ENCODE data around the gene ABCD1. TPM values are rescaled to one million over a fixed set of nuclear protein-coding genes. Genes with fewer than 3 reads are reported as not detected.
"Not testable (repeated sequence)": the region's sequence is repeated elsewhere in the genome, so short reads cannot be mapped to it uniquely, and the experiment has no call there.

Gene ABCD1
- total RNA-seq, result 10 to 100 TPM in 1 of 2 donors, 1 to 10 TPM in 1; 7.4 to 12.2 TPM

DNA sequence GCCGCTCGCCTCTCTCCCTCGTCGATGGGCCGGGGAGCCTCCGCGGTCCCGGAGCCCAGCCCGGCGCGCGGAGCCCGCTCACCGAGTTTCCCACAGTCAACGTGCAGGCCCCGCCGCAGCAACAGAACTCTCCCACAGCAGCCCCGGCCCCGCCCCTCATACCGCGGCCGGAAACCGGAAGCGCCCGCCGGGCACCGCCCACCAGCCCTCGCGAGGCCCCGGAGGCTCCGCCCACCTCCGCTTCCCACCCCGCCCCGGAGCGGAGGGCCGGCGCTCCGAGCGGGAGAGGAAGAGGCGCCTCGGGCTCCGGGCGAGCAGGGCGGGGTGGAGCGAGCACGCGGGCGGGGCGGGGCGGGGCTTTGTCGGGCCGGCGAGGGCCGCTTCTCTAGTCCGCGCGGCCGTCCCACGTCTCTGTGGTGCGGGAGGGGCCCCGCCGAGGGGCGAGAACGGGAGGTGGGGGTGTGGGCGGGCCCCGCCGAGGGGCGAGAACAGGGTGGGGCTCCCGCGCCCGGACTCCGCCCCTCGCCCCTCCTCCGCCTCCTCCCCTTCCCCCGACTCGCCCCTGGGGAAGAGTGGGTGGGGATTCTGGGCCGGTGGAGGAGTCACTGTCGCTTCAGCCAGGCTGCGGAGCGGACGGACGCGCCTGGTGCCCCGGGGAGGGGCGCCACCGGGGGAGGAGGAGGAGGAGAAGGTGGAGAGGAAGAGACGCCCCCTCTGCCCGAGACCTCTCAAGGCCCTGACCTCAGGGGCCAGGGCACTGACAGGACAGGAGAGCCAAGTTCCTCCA, at the start of gene ABCD1, which contains the start of gene BCAP31:
Gene ABCD1, plus strand, starts transcription at position 605 of the 787 bp plus-strand sequence. CDS start 411 bp downstream, outside the sequence.
Gene BCAP31, minus strand, starts transcription at position 136 of the 787 bp plus-strand sequence. CDS start 1,143 bp downstream, outside the sequence.
- peak; percentile 91 for DNase-seq (ENCODE audit: low spot score)
- Mint-ChIP-seq H3K27ac (peak within 1 kb of the TSS; percentile 51 to 67), H3K4me3 (peak within 1 kb of the TSS; percentile 84), H3K36me3 (no peaks in the 10 kb centered on the region), H3K27me3 (no peaks in the 10 kb centered on the region), H3K9me3 (no peaks in the 10 kb centered on the region), H3K4me1 (ENCODE audit: low read depth in 2 of 2) (peaks cover 10 to 20% of the 10 kb centered on the region in 2 donors)
- ATAC-seq, result peak; percentile 87 to 92

DNA sequence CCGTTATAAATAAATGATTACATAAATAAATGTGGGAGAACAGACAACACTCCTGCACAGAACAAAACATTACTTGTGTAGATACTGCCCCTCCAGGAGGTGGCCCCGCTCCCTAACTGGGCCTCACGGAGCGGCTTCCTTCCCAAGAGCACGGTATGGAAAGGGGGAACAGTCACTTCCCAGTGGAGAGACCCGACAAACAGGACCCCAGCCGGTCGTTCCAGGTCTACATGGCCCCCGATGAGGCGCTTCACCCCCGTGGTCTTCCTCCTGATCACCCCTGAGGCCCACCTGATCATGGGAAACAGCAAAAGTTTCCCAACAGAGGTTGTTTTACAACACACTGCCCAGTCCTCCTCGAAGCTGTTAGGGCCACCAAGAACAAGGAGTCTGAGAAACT, 43.5 kb upstream of the ABCD1 start:
- DNase-seq (ENCODE audit: low spot score) (peak; percentile 53), ATAC-seq (no peak)
- no peaks in the 10 kb centered on the region for H3K9me3 Mint-ChIP-seq
- no peak overlapping the region for H3K4me3 Mint-ChIP-seq
- H3K36me3 Mint-ChIP-seq, result no peaks in the 10 kb centered on the region
- H3K27ac Mint-ChIP-seq, result no peak overlapping the region
- peaks cover 0 to 9% of the 10 kb centered on the region in 2 donors for H3K27me3 Mint-ChIP-seq
- H3K4me1 Mint-ChIP-seq (ENCODE audit: low read depth in 2 of 2), result no peaks in the 10 kb centered on the region

DNA sequence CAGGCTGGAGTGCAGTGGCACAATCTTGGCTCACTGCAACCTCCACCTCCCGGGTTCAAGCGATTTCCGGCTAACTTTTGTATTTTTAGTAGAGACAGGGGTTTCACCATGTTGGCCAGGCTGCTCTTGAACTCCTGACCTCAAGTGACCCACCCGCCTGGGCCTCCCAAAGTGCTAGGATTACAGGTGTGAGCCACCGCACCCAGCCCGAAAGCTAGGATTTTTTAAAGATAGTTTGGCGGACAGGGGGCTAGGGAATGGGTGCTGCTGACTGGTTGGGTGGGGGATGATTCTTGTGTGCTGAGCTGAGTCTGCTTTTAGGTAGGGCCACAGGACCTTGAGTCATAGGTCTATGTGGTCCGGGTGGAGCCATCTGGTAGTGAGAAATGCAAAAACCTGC, 41.2 kb upstream of the ABCD1 start:
- peak; percentile 20 for DNase-seq (ENCODE audit: low spot score)
- H3K4me1 Mint-ChIP-seq (ENCODE audit: low read depth in 2 of 2); H3K9me3 Mint-ChIP-seq; H3K4me3 Mint-ChIP-seq; H3K27me3 Mint-ChIP-seq; ATAC-seq; H3K36me3 Mint-ChIP-seq; H3K27ac Mint-ChIP-seq: not testable (repeated sequence)

DNA sequence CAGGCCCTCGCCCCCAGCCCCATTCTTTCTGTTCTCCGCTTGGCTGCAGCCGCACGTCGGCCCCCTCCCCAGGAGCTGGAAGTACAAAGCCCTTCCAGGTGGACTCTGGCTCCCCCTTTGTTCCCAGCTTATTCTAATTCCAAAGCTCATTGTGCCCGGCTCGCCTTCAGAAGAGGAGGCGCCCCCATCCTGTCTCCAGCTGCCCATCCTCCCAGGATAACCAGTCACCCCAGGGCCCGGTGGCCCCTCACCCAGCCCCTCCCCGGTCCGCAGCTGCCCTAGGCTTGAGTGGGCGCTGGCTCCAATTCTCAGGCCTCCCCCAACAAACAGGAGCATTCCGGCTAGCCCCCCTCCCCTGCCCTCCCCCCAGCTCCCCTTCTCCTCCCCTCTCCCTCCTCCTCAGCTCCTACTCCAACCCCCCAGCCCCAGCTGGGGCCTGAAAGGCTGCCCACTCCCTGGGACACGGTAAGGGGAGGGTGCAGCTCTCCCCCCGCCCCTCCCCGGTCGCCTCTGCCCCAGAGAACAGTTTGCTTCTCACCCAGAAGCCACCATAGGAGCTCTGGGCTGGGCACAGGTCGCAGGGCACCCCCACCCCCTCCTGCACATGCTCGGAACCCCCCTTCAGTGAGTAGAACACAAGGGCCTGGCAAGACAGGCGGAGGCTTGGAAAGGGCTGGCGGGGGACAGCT, 40.0 kb upstream of the ABCD1 start:
- DNase-seq (ENCODE audit: low spot score) (peak; percentile 37), ATAC-seq (no peak)
- no peak overlapping the region for H3K27ac Mint-ChIP-seq
- H3K36me3 Mint-ChIP-seq, result no peaks in the 10 kb centered on the region
- no peaks in the 10 kb centered on the region for H3K9me3 Mint-ChIP-seq
- H3K4me3 Mint-ChIP-seq, result no peak overlapping the region
- no peaks in the 10 kb centered on the region for H3K4me1 Mint-ChIP-seq (ENCODE audit: low read depth in 2 of 2)
- peaks cover 0 to 10% of the 10 kb centered on the region in 2 donors for H3K27me3 Mint-ChIP-seq

DNA sequence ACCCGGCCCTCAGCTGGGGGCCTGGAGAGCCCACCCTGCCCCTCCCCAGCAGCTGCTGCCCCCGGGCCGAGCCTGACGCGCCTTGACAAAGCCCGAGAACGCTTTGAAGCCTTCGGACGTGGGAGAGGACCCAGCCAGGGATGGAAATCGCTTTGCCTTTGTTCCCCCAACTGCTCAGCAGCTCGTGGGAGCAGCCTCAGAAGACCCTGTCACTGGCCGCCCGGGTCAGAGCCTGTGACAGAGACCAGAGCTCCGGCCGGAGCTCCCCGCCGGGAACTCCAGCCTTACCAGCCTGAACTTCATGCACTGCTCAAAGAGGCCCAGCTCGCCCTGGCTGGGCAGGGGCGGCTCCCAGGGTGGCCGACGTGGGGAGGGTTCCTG, 39.5 kb upstream of the ABCD1 start:
- Mint-ChIP-seq H3K9me3 (no peaks in the 10 kb centered on the region), H3K4me3 (no peak overlapping the region), H3K27me3 (peaks cover 0 to 8% of the 10 kb centered on the region in 2 donors), H3K4me1 (ENCODE audit: low read depth in 2 of 2) (no peaks in the 10 kb centered on the region), H3K36me3 (no peaks in the 10 kb centered on the region), H3K27ac (no peak overlapping the region)
- no peak for ATAC-seq
- DNase-seq (ENCODE audit: low spot score), result no peak

DNA sequence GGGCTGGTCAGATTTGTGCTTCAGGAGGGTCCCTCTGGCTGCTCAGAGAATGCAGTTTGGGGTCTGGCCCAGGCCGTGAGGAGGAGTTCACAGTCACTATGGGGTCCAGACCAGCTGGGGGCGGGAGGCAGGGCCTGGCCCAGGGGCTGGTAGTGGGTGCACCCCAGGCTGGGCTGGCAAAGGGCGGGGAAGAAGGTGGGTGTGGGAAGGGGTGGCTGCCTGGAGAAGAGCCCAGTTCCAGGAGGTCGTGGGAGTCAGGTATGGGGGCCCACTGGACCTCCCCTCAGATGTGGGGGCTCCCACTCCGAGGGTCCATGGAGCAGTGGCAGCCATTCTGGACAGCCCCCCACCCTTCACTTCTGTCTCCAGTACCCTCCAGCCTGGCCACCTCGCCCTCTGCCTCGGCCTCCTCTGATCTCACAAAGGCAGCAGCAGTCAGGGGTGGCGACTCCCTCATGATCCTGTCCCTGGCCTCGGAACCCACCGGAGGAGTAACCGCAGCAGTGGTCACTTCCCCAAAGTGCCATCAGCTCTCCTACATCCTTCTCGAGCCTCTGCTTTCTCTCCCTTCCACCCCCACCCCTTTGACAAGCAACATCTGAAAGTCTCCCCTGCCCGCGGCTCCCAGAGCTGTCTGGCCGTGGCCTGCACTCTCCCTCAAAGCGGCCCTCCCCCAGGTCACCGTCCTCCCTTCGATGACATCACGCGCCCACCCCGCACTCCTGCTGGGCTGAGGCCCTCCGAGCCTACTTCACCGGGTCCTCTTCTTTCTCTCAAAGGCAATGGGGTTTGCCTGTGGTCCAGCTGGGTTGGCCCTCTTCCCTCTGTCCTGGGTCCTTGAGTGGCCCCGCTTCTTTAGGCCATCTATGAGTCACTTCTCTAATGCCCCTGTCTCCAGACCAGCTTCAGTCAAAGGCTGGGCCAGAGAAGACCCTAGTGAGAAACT, 38.6 kb upstream of the ABCD1 start:
- no peak overlapping the region for H3K27ac Mint-ChIP-seq
- peaks cover 0 to 5% of the 10 kb centered on the region in 2 donors for H3K27me3 Mint-ChIP-seq
- no peaks in the 10 kb centered on the region for H3K36me3 Mint-ChIP-seq
- no peaks in the 10 kb centered on the region for H3K4me1 Mint-ChIP-seq (ENCODE audit: low read depth in 2 of 2)
- ATAC-seq (no peak), DNase-seq (ENCODE audit: low spot score) (no peak)
- no peaks in the 10 kb centered on the region for H3K9me3 Mint-ChIP-seq
- no peak overlapping the region for H3K4me3 Mint-ChIP-seq

DNA sequence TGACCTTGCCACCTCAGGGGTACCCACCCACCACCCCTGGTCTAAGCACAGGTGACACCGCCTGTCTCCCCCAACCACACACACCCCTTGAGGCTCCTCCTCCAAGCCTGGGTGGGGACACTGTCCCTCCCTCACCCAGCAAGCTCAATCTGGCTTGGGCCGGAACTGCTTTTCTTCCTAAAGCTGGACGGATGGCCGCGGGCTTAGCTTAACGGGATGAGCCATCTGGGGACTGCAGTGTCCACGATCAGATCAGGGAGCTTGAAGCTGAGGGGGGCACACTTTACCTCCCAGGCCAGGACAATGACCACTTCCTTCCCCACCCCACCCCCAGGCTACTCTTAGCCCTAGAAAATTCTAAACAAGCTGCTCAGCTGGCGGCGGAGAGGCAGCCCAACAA, 37.9 kb upstream of the ABCD1 start:
- no peak overlapping the region for H3K27ac Mint-ChIP-seq
- H3K9me3 Mint-ChIP-seq, result no peaks in the 10 kb centered on the region
- no peak overlapping the region for H3K4me3 Mint-ChIP-seq

DNA sequence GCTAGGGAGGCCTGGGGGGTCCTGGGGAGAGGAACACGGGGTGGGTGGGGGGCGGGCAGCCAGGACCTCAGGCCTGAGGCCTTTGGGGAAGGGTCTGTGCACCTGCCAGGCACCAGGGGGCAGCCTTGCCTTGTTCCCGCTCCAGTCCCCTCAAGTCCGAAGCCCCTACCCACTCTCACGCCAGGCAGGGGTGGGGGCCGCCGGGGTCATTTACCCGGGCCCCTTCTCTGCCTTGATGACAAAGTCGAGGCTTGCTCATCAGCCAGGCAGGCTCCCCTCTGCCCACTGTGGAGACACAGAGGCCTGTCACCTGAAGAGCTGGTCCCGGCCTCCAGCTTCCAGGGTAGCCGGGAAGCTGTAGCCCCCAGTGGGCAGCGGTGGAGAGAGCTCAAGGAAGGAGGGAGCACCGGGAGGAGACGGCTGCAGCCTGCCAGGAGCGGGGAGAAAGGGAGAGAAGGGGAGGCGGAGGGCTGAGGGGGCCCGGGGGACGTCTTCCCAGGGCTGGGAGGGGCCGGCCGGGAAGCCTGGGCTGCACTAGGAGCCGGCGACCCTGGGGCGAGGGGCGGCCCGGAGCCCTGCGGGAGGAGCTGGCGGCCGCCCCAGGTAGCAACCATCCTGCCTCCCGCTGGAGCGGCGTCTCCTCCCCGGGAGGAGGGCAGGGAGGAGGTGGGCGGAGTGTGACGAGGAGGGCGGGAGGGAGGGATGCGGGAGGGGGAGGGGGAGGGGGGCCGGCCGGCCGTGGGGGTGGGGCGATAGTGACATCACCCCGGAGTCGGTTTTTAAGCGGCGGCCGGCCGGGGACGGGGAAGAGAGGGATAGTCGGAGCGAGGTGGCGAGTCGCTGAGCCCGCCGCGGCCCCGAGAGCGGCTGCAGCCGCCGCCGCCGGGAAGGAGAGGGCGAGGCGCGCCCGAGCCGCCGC, 37.3 kb upstream of the ABCD1 start, which contains the start of gene SLC6A8:
Gene SLC6A8, plus strand, starts transcription at position 806 of the 919 bp plus-strand sequence. CDS start 649 bp downstream, outside the sequence.
- peak; percentile 57 to 61 for ATAC-seq

More for the DNA sequence above, 37.9 kb upstream of the ABCD1 start:
- no peak for ATAC-seq
- peaks cover 0 to 5% of the 10 kb centered on the region in 2 donors for H3K27me3 Mint-ChIP-seq
- H3K36me3 Mint-ChIP-seq, result no peaks in the 10 kb centered on the region
- DNase-seq (ENCODE audit: low spot score), result no peak
- H3K4me1 Mint-ChIP-seq (ENCODE audit: low read depth in 2 of 2), result no peaks in the 10 kb centered on the region

DNA sequence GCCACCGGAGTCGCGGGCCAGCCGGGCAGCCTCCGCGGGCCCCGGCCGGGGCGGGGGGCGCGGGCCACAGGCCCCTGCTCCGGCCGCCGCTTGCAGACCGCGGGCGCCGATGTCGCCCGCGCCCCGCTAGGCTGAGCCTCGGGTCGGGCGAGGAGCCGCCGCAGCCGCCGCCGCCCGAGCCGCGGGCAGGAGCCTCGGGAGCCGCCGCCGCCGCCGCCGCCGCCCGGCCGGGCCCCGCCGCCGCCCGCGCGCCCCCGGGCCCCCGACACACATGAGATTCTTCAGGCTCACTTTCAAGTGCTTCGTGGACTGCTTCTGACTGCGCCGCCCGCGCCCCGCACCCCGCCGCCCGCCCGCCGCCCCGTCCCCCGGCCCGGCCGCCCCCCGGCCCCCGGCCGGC, 36.6 kb upstream of the ABCD1 start:
- H3K4me1 Mint-ChIP-seq (ENCODE audit: low read depth in 2 of 2), result no peaks in the 10 kb centered on the region
- DNase-seq (ENCODE audit: low spot score) (no peak), ATAC-seq (peak; percentile 32 to 33)
- peak overlapping the region; percentile 53 for H3K4me3 Mint-ChIP-seq
- H3K27ac Mint-ChIP-seq, result no peak overlapping the region
- no peaks in the 10 kb centered on the region for H3K36me3 Mint-ChIP-seq
- H3K9me3 Mint-ChIP-seq, result no peaks in the 10 kb centered on the region
- H3K27me3 Mint-ChIP-seq, result peaks cover 0 to 5% of the 10 kb centered on the region in 2 donors

More for the DNA sequence above, 37.3 kb upstream of the ABCD1 start, which contains the start of gene SLC6A8:
- Mint-ChIP-seq H3K9me3 (no peaks in the 10 kb centered on the region), H3K27ac (no peak within 1 kb of the TSS), H3K4me1 (ENCODE audit: low read depth in 2 of 2) (no peaks in the 10 kb centered on the region), H3K4me3 (peak within 1 kb of the TSS; percentile 53), H3K27me3 (peaks cover 0 to 5% of the 10 kb centered on the region in 2 donors), H3K36me3 (no peaks in the 10 kb centered on the region)
- DNase-seq (ENCODE audit: low spot score), result no peak

DNA sequence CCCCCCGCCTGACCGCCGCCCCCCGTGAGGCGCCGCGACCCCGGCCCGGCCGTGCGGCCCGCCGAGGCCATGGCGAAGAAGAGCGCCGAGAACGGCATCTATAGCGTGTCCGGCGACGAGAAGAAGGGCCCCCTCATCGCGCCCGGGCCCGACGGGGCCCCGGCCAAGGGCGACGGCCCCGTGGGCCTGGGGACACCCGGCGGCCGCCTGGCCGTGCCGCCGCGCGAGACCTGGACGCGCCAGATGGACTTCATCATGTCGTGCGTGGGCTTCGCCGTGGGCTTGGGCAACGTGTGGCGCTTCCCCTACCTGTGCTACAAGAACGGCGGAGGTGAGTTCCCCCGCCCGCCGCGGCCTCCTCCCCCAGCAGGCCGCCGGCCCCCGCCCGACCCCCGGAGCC, 36.1 kb upstream of the ABCD1 start:
- ATAC-seq (no peak), DNase-seq (ENCODE audit: low spot score) (no peak)
- H3K27ac Mint-ChIP-seq, result no peak overlapping the region
- no peak overlapping the region for H3K4me3 Mint-ChIP-seq
- H3K4me1 Mint-ChIP-seq (ENCODE audit: low read depth in 2 of 2), result no peaks in the 10 kb centered on the region
- H3K9me3 Mint-ChIP-seq, result no peaks in the 10 kb centered on the region
- H3K36me3 Mint-ChIP-seq, result no peaks in the 10 kb centered on the region
- peaks cover 0 to 5% of the 10 kb centered on the region in 2 donors for H3K27me3 Mint-ChIP-seq

DNA sequence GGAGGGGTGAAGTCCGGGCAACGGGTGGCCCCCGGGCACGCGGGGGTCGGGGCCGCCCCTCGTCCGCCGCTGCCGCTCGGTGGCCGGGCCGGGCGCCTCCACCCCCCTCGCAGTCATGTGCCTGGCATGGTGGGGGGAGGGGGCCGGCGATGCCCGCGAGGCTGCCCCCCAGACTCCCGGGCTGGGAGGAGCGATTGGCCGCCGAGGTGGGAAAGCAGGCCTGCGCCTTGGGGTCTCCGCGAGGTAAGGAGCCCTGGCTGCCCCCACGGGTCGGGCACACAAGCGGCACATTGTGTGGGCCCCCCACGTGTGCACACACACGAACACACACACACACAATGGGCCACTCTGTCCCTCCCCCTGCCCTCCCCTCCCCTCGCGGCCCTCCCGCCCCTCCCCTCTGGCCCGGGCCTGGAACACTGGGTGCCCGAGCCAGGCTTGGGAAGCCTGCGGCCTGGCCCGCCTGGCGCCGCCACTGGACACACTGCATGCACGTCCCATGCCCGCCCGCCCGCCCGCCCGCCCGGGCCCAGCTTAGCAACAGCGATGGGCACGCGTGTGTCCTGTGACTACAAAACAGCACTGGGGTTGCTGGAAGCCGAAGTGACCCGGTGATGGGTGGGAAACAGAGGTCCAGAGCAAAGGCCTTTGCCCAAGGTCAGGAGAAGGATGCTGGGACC, 35.6 kb upstream of the ABCD1 start:
- H3K4me1 Mint-ChIP-seq (ENCODE audit: low read depth in 2 of 2), result no peaks in the 10 kb centered on the region
- no peak overlapping the region for H3K4me3 Mint-ChIP-seq
- no peaks in the 10 kb centered on the region for H3K9me3 Mint-ChIP-seq
- peaks cover 0 to 3% of the 10 kb centered on the region in 2 donors for H3K27me3 Mint-ChIP-seq
- no peaks in the 10 kb centered on the region for H3K36me3 Mint-ChIP-seq
- no peak overlapping the region for H3K27ac Mint-ChIP-seq
- no peak for ATAC-seq
- no peak for DNase-seq (ENCODE audit: low spot score)

Data from natural killer cell treated with Interleukin-12 subunit alpha and Interleukin-12 subunit beta and Interleukin-15 and Interleukin-18, amount 100 ng/mL, for 72 hours (primary cell).